Activated naive CD4-positive, alpha-beta T cell treated with Interleukin-2 at 50 U/mL for 16 hours (primary cell): ENCODE data around the gene TMEM100.

Source experiments
- DNase-seq: peaks from one replicate; pipeline ENCODE4 v3.0.0-alpha.2; 2020

The TMEM100 gene

GRCh38 chr17:55722742-55723487 is at the start of gene TMEM100:
Gene TMEM100 (minus strand): TSS chr17:55722864. CDS start chr17:55721070, 1,794 bp downstream.
- DNase-seq = no peak

DNA sequence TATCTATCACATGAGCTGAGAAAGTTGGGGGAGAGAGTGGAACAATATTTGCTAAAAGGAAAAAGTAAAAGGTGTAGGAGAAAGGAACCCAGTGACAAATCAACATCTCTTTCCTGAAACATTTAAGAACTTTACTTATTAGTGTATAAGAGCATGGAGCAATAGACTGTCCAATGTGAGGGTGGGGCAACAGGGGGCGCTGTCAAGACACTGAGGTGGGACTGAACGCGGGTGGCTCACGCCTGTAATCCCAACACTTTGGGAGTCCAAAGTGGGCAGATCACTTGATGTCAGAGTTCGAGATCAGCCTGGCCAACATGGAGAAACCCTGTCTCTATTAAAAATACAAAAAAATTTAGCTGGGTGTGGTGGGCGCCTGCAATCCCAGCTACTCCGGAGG is 49.4 kb upstream of the TMEM100 start:
- no peak for DNase-seq

- no peak for DNase-seq
Measured at GRCh38 chr17:55770196-55770870, 47.7 kb upstream of the TMEM100 start.

DNA sequence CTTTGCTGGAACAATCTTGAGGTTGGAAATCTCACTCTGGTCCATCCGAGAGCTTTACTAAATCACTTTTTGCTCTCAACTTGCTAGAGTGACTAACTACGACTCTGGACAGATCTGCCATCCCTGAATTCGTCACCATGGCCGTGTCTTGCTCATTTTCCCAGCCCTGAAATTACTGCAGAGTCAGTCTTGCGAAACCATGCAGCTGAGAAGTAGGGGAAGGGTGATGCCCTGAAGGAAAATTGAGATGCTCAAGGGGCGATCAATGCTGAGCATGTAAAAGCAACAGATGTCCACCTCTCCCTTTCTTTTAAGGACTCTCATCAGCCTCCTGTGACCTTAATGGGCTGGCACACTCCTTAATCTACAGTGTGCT is 46.9 kb upstream of the TMEM100 start:
- no peak for DNase-seq

DNA sequence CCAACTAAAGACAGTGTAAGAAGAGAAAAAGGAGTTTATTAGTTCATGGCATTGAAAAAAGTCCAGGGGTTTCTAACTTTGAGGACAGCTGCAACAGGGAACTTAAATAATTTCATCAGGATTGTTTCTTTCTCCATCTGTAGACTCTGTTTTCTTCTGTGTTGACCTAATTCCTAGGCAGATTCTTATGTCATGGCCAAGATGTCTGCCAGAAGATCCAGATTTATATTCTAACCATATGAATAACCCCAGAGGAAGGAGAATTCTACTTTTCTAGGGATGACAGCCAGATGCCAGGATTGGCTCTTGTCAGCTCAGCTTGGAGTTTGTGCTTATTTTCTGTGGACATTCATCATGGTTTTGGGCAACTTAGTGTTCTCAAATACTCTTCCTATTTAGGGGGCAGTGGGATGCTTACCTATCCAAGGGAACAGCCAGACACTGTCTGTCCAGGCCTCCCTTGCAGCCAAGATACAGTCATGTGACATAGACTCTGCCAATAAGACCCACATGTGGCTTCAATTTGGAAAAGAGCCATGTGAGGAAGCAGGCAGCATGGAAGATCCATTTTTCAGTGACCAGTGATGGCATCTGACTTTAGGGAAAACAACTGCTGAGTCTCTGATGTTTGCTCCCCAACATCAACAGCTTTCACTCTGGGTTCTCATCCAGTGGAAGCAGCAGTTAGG is 46.4 kb upstream of the TMEM100 start:
- no peak for DNase-seq

DNA sequence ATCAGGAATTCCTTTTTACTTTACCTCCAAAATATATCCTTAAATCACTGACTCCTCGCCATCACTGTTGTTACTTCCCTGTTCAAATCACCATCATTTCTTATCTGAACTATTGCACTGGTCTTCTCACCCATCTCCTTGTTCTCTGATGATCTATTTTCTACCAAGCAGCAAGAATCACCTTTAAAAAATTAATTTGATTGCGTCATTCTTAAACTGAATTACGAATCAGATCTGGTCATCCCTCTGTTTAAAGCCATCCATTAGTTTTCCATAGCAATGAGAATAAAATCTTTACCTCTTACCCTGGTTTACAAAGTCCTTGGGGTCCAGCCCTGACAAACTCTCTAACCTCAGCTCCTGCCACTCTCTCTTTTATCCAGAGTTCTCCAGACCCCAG is 42.8 kb upstream of the TMEM100 start:
- DNase-seq = no peak

- DNase-seq = no peak
Measured at GRCh38 chr17:55764610-55765009, 41.9 kb upstream of the TMEM100 start.

DNA sequence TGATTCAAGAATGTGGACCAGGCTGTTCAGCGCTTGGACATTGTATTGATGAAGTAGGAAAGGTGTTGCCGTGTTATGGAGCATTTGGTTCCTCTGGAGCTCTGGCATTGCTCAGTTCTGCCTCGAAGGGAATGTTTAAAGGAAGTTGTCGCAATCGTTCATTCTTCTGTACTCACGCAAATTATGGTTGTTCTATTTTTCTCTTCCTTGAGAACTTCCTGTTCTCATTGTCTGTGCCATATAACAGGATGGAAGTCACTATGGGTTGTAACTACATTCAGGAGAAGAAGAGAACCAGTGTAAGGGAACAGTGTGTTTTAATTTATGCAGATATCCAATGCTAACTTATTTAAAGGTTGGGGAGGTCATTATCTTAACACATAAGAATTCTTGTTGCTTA is 41.2 kb upstream of the TMEM100 start:
- DNase-seq = no peak

DNA sequence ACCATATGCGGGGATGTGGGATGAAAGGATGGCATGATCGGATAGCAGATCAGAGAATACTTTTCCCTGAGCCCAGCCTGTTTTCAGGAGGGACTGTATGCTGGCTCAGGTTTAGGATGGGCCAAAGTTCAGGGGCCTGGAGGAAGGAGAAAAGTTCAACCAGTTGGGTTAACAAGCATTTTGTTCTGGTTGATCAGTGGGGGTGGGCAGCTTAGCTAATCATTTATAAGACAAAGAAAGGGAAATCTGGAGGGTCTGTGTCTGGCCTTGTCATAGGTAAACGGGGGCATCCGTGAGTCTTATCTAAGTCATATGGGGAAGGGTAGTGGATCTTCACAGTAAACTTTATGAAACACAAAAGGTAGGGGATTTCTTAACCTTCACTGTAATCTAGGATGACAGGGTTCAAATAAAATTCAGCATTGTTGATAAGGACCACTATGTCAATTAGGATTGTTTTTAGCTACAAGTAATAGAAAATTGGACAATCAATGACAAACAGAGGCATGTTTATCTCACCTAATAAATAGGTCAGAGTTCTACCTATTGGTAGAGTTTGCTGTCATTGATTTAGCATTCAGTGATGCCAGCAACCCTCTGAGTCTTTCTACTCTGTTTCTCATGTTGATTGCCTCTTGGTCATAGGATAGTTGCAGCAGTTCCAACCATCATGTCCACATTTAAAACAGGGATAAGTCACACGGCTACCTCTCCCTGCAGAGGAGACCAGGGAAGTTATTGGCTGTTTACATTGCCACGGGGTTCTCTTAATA is 39.6 kb upstream of the TMEM100 start:
- no peak for DNase-seq

DNA sequence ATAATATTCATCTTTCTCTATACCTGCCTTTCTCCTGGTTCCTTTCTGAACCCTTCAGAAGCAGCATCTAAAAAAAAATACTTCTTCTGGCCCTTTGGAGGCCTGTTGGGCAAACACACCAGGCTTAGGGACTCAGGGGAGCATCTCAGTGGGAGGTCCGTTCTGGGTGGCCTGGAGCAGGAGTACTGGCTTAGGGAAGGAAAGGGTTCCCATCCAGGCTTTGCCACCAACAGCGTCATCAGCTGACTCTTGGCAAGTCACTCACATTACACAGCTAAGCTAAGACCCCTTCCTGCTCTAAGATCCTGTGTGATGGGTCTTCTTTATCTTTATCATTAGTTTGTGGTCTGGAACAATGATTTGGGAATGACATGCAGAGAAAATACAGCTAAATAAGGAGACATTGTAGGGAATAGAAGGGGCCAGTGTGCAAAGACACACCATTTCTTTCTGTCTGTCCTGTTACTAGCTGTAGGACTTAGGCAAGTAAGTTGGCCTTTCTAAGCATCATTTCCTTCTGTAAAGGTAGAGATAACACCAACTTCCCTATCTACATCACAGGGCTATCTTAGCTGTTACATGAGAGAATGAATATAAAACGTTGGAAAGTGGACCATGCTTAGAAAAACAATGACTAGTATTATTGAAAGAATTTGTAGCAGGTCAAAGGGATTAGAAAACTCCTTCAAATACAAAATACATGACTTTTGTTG is 38.1 kb upstream of the TMEM100 start:
- no peak for DNase-seq

GRCh38 chr17:55758171-55758570 is 35.5 kb upstream of the TMEM100 start:
- no peak for DNase-seq

- DNase-seq = no peak
Measured at GRCh38 chr17:55757659-55758058, 35.0 kb upstream of the TMEM100 start.

- no peak for DNase-seq
Measured at GRCh38 chr17:55756689-55757088, 34.0 kb upstream of the TMEM100 start.

- DNase-seq = no peak
Measured at GRCh38 chr17:55751720-55752250, 29.1 kb upstream of the TMEM100 start.

DNA sequence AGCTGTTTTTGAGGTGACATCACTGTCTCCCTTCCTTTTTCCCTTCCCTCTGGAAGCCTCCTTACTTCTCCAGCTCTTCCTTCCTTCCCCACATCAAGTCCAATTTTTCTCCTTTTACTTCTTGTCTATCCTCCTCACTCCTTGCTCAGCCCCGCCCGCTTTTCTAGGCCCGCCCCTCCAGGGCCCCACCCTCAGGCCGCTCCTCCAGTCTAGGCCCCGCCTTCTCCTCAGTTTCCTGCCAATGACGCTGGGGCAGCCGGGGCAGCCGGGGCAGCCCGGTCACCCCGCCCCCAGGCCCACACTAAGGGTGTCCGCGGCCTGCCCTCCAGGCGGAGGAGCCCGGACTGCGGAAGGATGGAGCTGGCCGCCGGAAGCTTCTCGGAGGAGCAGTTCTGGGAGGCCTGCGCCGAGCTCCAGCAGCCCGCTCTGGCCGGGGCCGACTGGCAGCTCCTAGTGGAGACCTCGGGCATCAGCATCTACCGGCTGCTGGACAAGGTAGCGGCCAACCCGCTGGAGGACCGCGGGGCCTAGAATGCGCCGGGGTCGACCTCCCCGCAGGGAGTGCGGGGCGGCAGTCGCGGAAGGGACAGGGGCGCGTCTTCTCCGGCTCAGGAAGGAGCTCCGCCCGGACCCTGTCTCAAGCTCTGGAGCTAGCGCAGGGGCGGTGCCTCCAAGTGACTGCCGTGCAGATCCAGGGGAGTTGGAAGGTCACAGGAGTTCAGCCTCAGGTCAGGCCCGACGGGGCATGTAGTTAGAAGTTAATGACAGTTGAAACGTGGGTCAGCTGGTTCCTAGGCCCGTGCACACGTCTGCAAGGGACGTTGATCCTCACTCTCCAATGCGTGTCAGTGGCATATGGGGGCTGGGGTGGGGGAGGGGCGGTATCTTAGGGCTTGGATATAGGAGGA is 28.3 kb upstream of the TMEM100 start, which contains the start of gene PCTP:
PCTP (plus strand) TSS at position 302 of the 908 bp plus-strand sequence; CDS start at position 355, 53 bp downstream.
- peak; percentile 87 for DNase-seq

- DNase-seq = no peak
Measured at GRCh38 chr17:55749985-55750384, 27.3 kb upstream of the TMEM100 start.

DNA sequence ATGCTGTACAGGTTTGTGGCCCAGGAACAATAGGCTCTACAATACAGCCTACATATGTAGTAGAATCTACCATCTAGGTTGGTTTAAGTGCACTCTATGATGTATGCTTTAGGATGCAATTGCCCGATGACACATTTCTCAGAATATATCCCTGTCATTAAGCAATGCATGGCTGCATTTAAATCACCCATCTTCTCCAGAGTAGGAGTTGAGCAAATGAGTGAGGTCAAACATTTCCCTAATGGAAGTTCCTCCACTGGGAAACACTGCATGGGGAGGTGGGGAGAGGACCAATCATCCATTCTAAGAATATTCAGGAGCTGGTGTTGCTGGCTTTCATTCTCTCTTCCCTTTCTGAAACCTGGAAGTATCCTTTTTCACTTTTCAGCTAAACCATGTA is 26.2 kb upstream of the TMEM100 start:
- no peak for DNase-seq

GRCh38 chr17:55747209-55747608 is 24.5 kb upstream of the TMEM100 start:
- DNase-seq = no peak

DNA sequence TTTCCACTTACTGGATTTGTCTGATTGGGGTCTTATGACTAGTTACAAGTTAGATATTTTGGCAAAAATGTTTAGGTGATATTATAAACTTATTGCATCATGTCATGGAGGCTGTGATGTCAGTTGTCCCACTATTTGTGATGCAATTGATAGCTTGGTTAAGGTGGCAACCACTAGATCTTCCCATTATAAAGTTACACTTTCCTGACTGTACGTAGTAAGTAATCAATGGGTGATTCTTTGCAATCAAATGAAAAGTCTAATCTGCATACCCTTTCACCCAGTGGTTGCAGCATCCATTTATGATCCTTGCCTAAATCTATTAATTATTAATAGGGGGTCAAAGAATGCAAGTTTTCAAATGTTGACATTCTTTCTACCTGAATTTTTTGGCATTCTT is 23.8 kb upstream of the TMEM100 start:
- DNase-seq = no peak

DNA sequence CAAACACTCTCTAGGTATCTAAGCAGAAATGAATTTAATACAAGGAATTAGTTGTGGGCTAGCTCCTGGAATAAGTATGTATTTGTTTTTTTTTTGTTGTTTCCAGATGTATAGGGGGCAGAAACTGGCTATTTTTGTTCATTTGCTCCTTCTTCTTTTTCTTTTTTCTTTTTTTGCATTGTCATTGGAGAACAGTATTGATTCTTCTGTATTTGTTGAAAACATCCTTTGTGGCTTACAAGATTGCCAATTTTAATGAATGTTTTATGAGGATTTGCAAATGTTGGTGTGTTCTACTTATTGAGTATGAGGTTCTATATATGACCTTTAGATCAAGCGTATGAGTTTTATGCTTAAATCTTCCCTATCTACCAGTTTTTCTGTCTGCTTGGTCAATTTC is 22.6 kb upstream of the TMEM100 start:
- DNase-seq = no peak

DNA sequence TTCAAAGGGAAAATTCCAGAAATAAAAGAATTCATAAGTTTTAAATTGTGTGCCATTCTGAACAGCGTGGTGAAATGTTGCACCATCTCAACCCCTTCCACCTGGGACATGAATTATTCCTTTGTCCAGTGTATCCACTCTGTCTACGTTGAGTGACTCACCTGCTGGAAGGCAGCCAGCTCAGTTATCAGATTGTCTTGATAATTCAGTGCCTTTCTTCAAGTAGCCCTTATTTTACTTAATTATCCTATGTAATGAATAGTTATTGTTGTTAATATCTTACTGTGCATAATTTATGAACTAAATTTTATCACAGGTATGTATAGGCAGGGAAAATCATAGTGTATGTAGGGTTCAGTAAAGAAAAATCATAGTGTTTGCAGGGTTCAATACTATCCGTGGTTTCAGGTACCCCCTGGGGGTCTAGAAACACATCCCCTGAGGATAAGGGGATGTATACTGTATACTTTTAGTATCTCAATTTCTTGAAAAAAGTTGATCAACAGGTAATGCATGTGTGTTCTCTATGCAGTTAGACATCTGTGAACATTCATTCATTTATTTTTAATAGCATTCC is 20.5 kb upstream of the TMEM100 start:
- DNase-seq = no peak
